DND-41 (cell line): ENCODE measurements around the gene TEX9.

Experiments
- ATAC-seq: fragments of 200-7000 bp; cut with Tn5 transposase; 3 replicates; pipeline ENCODE4 v1.9.1; 2021; ENCODE audit warnings: low read depth; ENCODE audit not compliant: insufficient read depth
- DNase-seq: peaks from one replicate; pipeline ENCODE4 v3.0.0-alpha.2; 2020
- H2AFZ ChIP-seq: 2 replicates; pipeline ENCODE4 v1.6.0; 2012; ENCODE audit warnings: low read depth, low read length
- H3K27ac ChIP-seq: 2 replicates; pipeline ENCODE4 v1.5.1; 2012; ENCODE audit warnings: low read length, inconsistent platforms
- H3K27me3 ChIP-seq: fragments of 200-600 bp; sonication (generic); 2 replicates; pipeline ENCODE4 v1.6.0; 2012; ENCODE audit warnings: low read length, mild to moderate bottlenecking, inconsistent platforms; ENCODE audit not compliant: insufficient read depth, poor library complexity
- H3K36me3 ChIP-seq: 2 replicates; pipeline ENCODE4 v1.5.1; 2012; ENCODE audit warnings: low read length, inconsistent platforms; ENCODE audit not compliant: insufficient read depth
- H3K4me1 ChIP-seq: 2 replicates; pipeline ENCODE4 v1.5.1; 2012; ENCODE audit warnings: mild to moderate bottlenecking, low read length; ENCODE audit not compliant: insufficient read depth
- H3K4me2 ChIP-seq: 2 replicates; pipeline ENCODE4 v1.6.0; 2012; ENCODE audit warnings: mild to moderate bottlenecking, moderate library complexity, low read length, inconsistent platforms; ENCODE audit not compliant: insufficient read depth
- H3K4me3 ChIP-seq, 2 experiments: fragments of 200-600 bp in 1 of 2; shearing (Covaris generic) in 1 of 2; 2 replicates each; pipeline ENCODE4 v1.5.1; 2012 to 2016; ENCODE audit warnings: inconsistent platforms in 2 of 2, low read length in 2 of 2, mild to moderate bottlenecking in 2 of 2, low read depth in 1 of 2, moderate library complexity in 1 of 2
- H3K79me2 ChIP-seq: 2 replicates; pipeline ENCODE4 v1.6.0; 2012; ENCODE audit warnings: low read length, inconsistent platforms; ENCODE audit not compliant: insufficient read depth
- H3K9ac ChIP-seq: 2 replicates; pipeline ENCODE4 v1.6.0; 2012; ENCODE audit warnings: low read depth, mild to moderate bottlenecking, inconsistent platforms, low read length, moderate library complexity
- H3K9me3 ChIP-seq: 2 replicates; pipeline ENCODE4 v1.5.1; 2012; ENCODE audit warnings: low read length, moderate library complexity, mild to moderate bottlenecking, inconsistent platforms; ENCODE audit not compliant: insufficient read depth, severe bottlenecking
- H4K20me1 ChIP-seq: 2 replicates; pipeline ENCODE4 v1.6.0; 2012; ENCODE audit warnings: low read length; ENCODE audit not compliant: insufficient read depth
- CTCF ChIP-seq: IDR thresholded peaks from 2 replicates; pipeline ENCODE4 v1.5.1; 2012; ENCODE audit warnings: borderline replicate concordance, low read length, moderate library complexity, mild to moderate bottlenecking; ENCODE audit not compliant: poor library complexity, severe bottlenecking; ENCODE audit errors: extremely low read depth
- EZH2 ChIP-seq: IDR thresholded peaks from 3 replicates; pipeline ENCODE4 v1.6.1; 2012; ENCODE audit warnings: borderline replicate concordance, low read depth, mild to moderate bottlenecking, moderate library complexity, low read length, inconsistent platforms; ENCODE audit not compliant: severe bottlenecking

The TEX9 gene

GRCh38 chr15:56471440-56472069 is 106.3 kb downstream of the TEX9 start:
- Histone ChIP-seq H3K4me1 (peaks cover 27% of the 10 kb centered on the region), H4K20me1 (no peaks in the 10 kb centered on the region), H3K9me3 (no peaks in the 10 kb centered on the region), H3K79me2 (no peaks in the 10 kb centered on the region), H3K4me2 (no peak overlapping the region), H3K36me3 (no peaks in the 10 kb centered on the region), H3K4me3 (no peak overlapping the region), H2AFZ (0 out of 2 replicates have a peak overlapping the region, but pooled peaks have one; percentile 45), H3K9ac (no peak overlapping the region), H3K27ac (no peak overlapping the region), H3K27me3 (no peaks in the 10 kb centered on the region)
- TF ChIP-seq CTCF = no peak
- TF ChIP-seq EZH2 = no peak
- DNase-seq (no peak), ATAC-seq (no peak)

GRCh38 chr15:56472278-56472677 is 107.1 kb downstream of the TEX9 start:
- H3K27ac ChIP-seq = no peak overlapping the region
- TF ChIP-seq CTCF = no peak
- no peak for TF ChIP-seq EZH2
- no peak overlapping the region; the same call in 1 of the 2 replicates for H2AFZ ChIP-seq
- no peak overlapping the region for H3K4me2 ChIP-seq
- H3K4me1 ChIP-seq = peaks cover 22% of the 10 kb centered on the region
- no peak for DNase-seq
- H3K9me3 ChIP-seq = no peaks in the 10 kb centered on the region
- H4K20me1 ChIP-seq = no peaks in the 10 kb centered on the region
- no peak overlapping the region for H3K4me3 ChIP-seq
- H3K9ac ChIP-seq = no peak overlapping the region
- ATAC-seq = no peak
- H3K79me2 ChIP-seq = no peaks in the 10 kb centered on the region
- no peaks in the 10 kb centered on the region for H3K27me3 ChIP-seq
- no peaks in the 10 kb centered on the region for H3K36me3 ChIP-seq

- DNase-seq (no peak), ATAC-seq (no peak)
- no peak overlapping the region for H3K9ac ChIP-seq
- no peaks in the 10 kb centered on the region for H4K20me1 ChIP-seq
- no peak overlapping the region for H2AFZ ChIP-seq
- no peak overlapping the region for H3K4me3 ChIP-seq
- TF ChIP-seq EZH2 = no peak
- TF ChIP-seq CTCF = no peak
- no peak overlapping the region for H3K27ac ChIP-seq
- no peaks in the 10 kb centered on the region for H3K9me3 ChIP-seq
- H3K36me3 ChIP-seq = no peaks in the 10 kb centered on the region
- H3K79me2 ChIP-seq = no peaks in the 10 kb centered on the region
- H3K4me1 ChIP-seq = peaks cover 14% of the 10 kb centered on the region
- H3K27me3 ChIP-seq = no peaks in the 10 kb centered on the region
- H3K4me2 ChIP-seq = no peak overlapping the region
Observed at GRCh38 chr15:56473017-56473416, 107.8 kb downstream of the TEX9 start.

- Histone ChIP-seq H3K4me1 (no peaks in the 10 kb centered on the region; the same call in 1 of the 2 replicates), H3K9ac (no peak overlapping the region), H4K20me1 (no peaks in the 10 kb centered on the region), H2AFZ (peak overlapping the region; percentile 8; the same call in 1 of the 2 replicates), H3K27me3 (no peaks in the 10 kb centered on the region), H3K4me2 (no peak overlapping the region), H3K79me2 (no peaks in the 10 kb centered on the region), H3K9me3 (no peaks in the 10 kb centered on the region), H3K36me3 (no peaks in the 10 kb centered on the region), H3K27ac (no peak overlapping the region), H3K4me3 (no peak overlapping the region)
- DNase-seq (no peak), ATAC-seq (peak; percentile 61)
- no peak for TF ChIP-seq EZH2
- TF ChIP-seq CTCF = no peak
Observed at GRCh38 chr15:56475351-56475750, 110.1 kb downstream of the TEX9 start.
